ENCODE results near the gene ITPR1.

ITPR1 gene

GRCh38 chr3:4850928-4851265 lies 357.7 kb downstream of the ITPR1 start:
- Histone ChIP-seq H3K27ac (ENCODE audit: insufficient read depth, low read depth, low read length, poor library complexity, severe bottlenecking) (no peak overlapping the region), H3K9me3 (ENCODE audit: control insufficient read depth, low read length) (no peaks in the 10 kb centered on the region), H3K36me3 (ENCODE audit: control insufficient read depth, insufficient read depth, low read length) (no peaks in the 10 kb centered on the region), H3K27me3 (ENCODE audit: control insufficient read depth, insufficient read depth, low read length, poor library complexity, severe bottlenecking) (no peaks in the 10 kb centered on the region), H3K4me3 (ENCODE audit: insufficient read depth, low read depth, low read length) (no peak overlapping the region), H3K4me1 (ENCODE audit: control insufficient read depth, insufficient read depth, low read length) (no peaks in the 10 kb centered on the region)
- WGBS, 2 experiments, result 89 to 96% methylated on average over 3 of the region's 3 CpGs

DNA sequence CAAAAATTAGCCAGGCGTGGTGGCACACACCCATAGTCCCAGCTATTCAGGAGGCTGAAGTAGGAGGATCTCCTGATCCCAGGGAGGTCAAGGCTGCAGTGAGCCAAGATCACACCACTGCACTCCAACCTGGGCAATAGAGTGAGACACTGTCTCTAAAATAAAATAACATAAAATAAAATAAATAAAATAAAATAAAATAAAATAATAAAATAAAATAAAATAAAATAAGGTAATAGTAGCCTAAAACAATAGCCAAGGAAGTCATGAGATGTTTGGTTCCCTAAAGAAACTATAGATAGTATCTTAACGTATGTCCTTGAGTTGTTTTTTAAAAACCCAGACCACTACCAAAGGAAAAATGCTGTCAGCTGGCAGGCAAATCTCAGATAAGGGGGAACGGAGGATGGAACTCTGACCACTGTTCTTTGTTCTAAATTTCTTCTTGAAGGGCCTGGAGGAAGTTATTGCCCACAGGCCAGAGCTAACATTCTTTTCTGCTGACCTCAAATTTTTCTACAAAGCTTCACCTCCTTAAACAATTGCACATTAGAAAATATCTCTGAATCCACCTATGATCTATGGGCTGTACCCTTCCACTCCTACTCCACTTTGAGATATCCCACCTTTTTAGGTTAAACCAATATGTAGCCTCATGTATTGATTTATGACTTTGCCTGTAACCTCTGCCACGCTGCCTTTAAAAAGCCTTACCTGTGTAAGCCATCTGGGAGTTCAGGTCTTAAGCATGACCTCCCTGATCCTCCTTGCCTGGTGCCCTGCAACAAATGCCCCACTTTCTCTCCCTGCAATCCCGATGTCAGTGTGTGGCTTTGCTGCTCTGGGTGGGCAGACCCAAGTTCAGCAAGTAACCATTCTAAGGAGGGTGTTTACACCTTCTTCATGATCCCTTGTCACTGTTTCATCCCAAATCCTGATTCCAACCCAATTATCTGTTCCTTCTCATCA lies 359.9 kb downstream of the ITPR1 start:
- Histone ChIP-seq H3K36me3 (ENCODE audit: control insufficient read depth, insufficient read depth, low read length) (no peaks in the 10 kb centered on the region), H3K9me3 (ENCODE audit: control insufficient read depth, low read length) (no peaks in the 10 kb centered on the region), H3K4me3 (ENCODE audit: insufficient read depth, low read depth, low read length) (no peak overlapping the region), H3K27ac (ENCODE audit: insufficient read depth, low read depth, low read length, poor library complexity, severe bottlenecking) (no peak overlapping the region), H3K27me3 (ENCODE audit: control insufficient read depth, insufficient read depth, low read length, poor library complexity, severe bottlenecking) (no peaks in the 10 kb centered on the region), H3K4me1 (ENCODE audit: control insufficient read depth, insufficient read depth, low read length) (no peaks in the 10 kb centered on the region)
- 92 to 93% methylated on average over 5 of the region's 5 CpGs for WGBS, 2 experiments

- H3K4me3 ChIP-seq (ENCODE audit: insufficient read depth, low read depth, low read length), result no peak overlapping the region
- no peak overlapping the region for H3K27ac ChIP-seq (ENCODE audit: insufficient read depth, low read depth, low read length, poor library complexity, severe bottlenecking)
- no peaks in the 10 kb centered on the region for H3K27me3 ChIP-seq (ENCODE audit: control insufficient read depth, insufficient read depth, low read length, poor library complexity, severe bottlenecking)
- no peaks in the 10 kb centered on the region for H3K36me3 ChIP-seq (ENCODE audit: control insufficient read depth, insufficient read depth, low read length)
- no peaks in the 10 kb centered on the region for H3K9me3 ChIP-seq (ENCODE audit: control insufficient read depth, low read length)
- H3K4me1 ChIP-seq (ENCODE audit: control insufficient read depth, insufficient read depth, low read length), result no peaks in the 10 kb centered on the region
These were observed 360.6 kb downstream of the ITPR1 start for GRCh38 chr3:4853749-4854140.

- Histone ChIP-seq H3K27me3 (ENCODE audit: control insufficient read depth, insufficient read depth, low read length, poor library complexity, severe bottlenecking) (no peaks in the 10 kb centered on the region), H3K4me3 (ENCODE audit: insufficient read depth, low read depth, low read length) (no peak overlapping the region), H3K4me1 (ENCODE audit: control insufficient read depth, insufficient read depth, low read length) (no peaks in the 10 kb centered on the region), H3K9me3 (ENCODE audit: control insufficient read depth, low read length) (no peaks in the 10 kb centered on the region), H3K27ac (ENCODE audit: insufficient read depth, low read depth, low read length, poor library complexity, severe bottlenecking) (no peak overlapping the region), H3K36me3 (ENCODE audit: control insufficient read depth, insufficient read depth, low read length) (no peaks in the 10 kb centered on the region)
- 94 to 96% methylated on average over 5 of the region's 5 CpGs for WGBS, 2 experiments
These were observed 362.5 kb downstream of the ITPR1 start for GRCh38 chr3:4855676-4856075.

DNA sequence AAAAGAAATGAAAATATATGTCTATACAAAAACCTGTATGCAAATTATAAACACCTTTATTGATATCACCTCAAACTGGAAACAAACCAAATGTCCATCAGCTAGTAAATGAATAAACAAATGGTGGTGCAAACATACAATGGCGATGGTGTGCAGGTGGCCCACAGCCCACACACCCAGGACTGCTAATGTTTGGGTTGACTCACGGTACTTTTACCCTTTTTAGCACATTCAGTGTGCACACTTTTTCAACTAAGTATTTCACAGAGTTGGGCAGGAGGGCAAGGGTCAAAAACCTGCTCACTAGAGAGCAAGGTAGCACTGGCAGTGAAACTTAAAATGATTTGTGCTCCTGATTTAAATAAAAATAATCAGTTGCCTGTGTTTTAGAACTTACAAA lies 363.0 kb downstream of the ITPR1 start:
- no peaks in the 10 kb centered on the region for H3K4me1 ChIP-seq (ENCODE audit: control insufficient read depth, insufficient read depth, low read length)
- no peak overlapping the region for H3K27ac ChIP-seq (ENCODE audit: insufficient read depth, low read depth, low read length, poor library complexity, severe bottlenecking)
- H3K9me3 ChIP-seq (ENCODE audit: control insufficient read depth, low read length), result no peaks in the 10 kb centered on the region
- WGBS, 2 experiments, result 45 to 48% methylated on average over 2 of the region's 2 CpGs
- H3K36me3 ChIP-seq (ENCODE audit: control insufficient read depth, insufficient read depth, low read length), result no peaks in the 10 kb centered on the region
- no peak overlapping the region for H3K4me3 ChIP-seq (ENCODE audit: insufficient read depth, low read depth, low read length)
- H3K27me3 ChIP-seq (ENCODE audit: control insufficient read depth, insufficient read depth, low read length, poor library complexity, severe bottlenecking), result no peaks in the 10 kb centered on the region

DNA sequence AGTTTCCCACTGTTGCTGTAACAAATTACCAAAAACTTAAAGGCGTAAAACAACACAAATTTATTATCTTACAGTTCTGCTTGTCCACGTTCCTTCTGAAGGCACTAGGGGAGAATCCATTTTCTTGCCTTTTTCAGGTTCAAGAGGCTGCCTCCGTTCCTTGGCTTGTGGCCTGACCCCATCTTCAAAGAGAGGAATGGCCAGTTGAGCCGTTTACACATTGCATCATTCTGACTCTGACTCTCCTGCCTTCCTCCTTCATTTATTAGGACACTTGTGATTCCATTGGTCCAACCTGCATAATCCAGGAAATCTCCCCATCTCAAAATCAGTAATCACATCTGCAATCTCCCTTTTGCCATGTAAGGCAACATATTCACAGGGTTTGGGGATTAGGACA lies 363.4 kb downstream of the ITPR1 start:
- no peaks in the 10 kb centered on the region for H3K36me3 ChIP-seq (ENCODE audit: control insufficient read depth, insufficient read depth, low read length)
- H3K27ac ChIP-seq (ENCODE audit: insufficient read depth, low read depth, low read length, poor library complexity, severe bottlenecking), result no peak overlapping the region
- H3K4me1 ChIP-seq (ENCODE audit: control insufficient read depth, insufficient read depth, low read length), result no peaks in the 10 kb centered on the region
- 94 to 95% methylated on average over 4 of the region's 4 CpGs for WGBS, 2 experiments
- no peaks in the 10 kb centered on the region for H3K9me3 ChIP-seq (ENCODE audit: control insufficient read depth, low read length)
- H3K4me3 ChIP-seq (ENCODE audit: insufficient read depth, low read depth, low read length), result no peak overlapping the region
- H3K27me3 ChIP-seq (ENCODE audit: control insufficient read depth, insufficient read depth, low read length, poor library complexity, severe bottlenecking), result no peaks in the 10 kb centered on the region

- Histone ChIP-seq H3K27me3 (ENCODE audit: control insufficient read depth, insufficient read depth, low read length, poor library complexity, severe bottlenecking) (no peaks in the 10 kb centered on the region), H3K4me3 (ENCODE audit: insufficient read depth, low read depth, low read length) (no peak overlapping the region), H3K9me3 (ENCODE audit: control insufficient read depth, low read length) (no peaks in the 10 kb centered on the region), H3K27ac (ENCODE audit: insufficient read depth, low read depth, low read length, poor library complexity, severe bottlenecking) (no peak overlapping the region), H3K4me1 (ENCODE audit: control insufficient read depth, insufficient read depth, low read length) (no peaks in the 10 kb centered on the region), H3K36me3 (ENCODE audit: control insufficient read depth, insufficient read depth, low read length) (no peaks in the 10 kb centered on the region)
- WGBS, 2 experiments, result 86 to 90% methylated on average over 5 of the region's 5 CpGs
These were observed 363.8 kb downstream of the ITPR1 start for GRCh38 chr3:4856986-4857385.

DNA sequence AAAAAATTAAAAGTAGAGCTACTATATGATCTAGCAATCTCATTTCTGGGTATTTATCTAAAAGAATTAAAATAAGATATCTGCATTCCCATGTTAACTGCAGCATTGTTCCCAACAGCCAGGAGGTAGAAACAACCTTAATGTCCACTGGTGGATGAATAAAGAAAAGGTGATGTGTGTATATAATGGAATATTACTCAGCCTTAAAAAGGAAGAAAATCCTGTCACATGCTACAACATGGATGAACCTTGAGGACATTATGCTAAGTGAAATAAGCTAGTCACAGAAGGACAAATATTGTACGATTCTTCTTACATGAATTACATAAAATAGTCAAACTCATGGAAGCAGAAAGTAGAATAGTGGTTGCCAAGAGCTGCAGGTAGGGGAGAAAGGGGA lies 366.6 kb downstream of the ITPR1 start:
- no peak overlapping the region for H3K4me3 ChIP-seq (ENCODE audit: insufficient read depth, low read depth, low read length)
- H3K36me3 ChIP-seq (ENCODE audit: control insufficient read depth, insufficient read depth, low read length), result no peaks in the 10 kb centered on the region
- no peaks in the 10 kb centered on the region for H3K9me3 ChIP-seq (ENCODE audit: control insufficient read depth, low read length)
- no peaks in the 10 kb centered on the region for H3K4me1 ChIP-seq (ENCODE audit: control insufficient read depth, insufficient read depth, low read length)
- no peak overlapping the region for H3K27ac ChIP-seq (ENCODE audit: insufficient read depth, low read depth, low read length, poor library complexity, severe bottlenecking)
- WGBS, 2 experiments, result 89 to 91% methylated on average over 1 of the region's 1 CpG
- H3K27me3 ChIP-seq (ENCODE audit: control insufficient read depth, insufficient read depth, low read length, poor library complexity, severe bottlenecking), result no peaks in the 10 kb centered on the region

DNA sequence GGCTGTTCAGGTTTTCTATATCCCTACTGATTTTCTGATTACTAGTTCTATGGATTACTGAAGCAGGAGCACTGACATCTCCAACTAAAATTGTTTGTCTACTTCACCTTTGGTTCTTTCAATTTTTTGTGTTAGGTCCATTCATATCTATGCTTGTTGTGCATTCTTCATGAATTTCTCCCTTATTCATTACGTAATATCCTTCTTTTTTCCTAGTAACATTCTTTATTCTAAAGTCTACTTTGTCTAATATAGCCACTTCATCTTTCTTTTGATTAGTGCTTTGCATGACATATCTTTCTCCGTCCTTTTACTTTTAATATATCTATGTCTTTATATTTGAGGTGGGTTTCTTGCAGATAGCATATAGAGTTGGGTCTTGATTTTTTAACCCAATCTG lies 369.8 kb downstream of the ITPR1 start:
- H3K36me3 ChIP-seq (ENCODE audit: control insufficient read depth, insufficient read depth, low read length), result no peaks in the 10 kb centered on the region
- H3K27me3 ChIP-seq (ENCODE audit: control insufficient read depth, insufficient read depth, low read length, poor library complexity, severe bottlenecking), result peaks cover 7% of the 10 kb centered on the region
- WGBS, 2 experiments, result 80 to 91% methylated on average over 1 of the region's 2 CpGs
- no peak overlapping the region for H3K27ac ChIP-seq (ENCODE audit: insufficient read depth, low read depth, low read length, poor library complexity, severe bottlenecking)
- H3K4me3 ChIP-seq (ENCODE audit: insufficient read depth, low read depth, low read length), result no peak overlapping the region
- H3K9me3 ChIP-seq (ENCODE audit: control insufficient read depth, low read length), result no peaks in the 10 kb centered on the region
- H3K4me1 ChIP-seq (ENCODE audit: control insufficient read depth, insufficient read depth, low read length), result no peaks in the 10 kb centered on the region

GRCh38 chr3:4864503-4864902 lies 371.4 kb downstream of the ITPR1 start:
- H3K9me3 ChIP-seq (ENCODE audit: control insufficient read depth, low read length), result no peaks in the 10 kb centered on the region
- H3K4me3 ChIP-seq (ENCODE audit: insufficient read depth, low read depth, low read length), result no peak overlapping the region
- no peaks in the 10 kb centered on the region for H3K4me1 ChIP-seq (ENCODE audit: control insufficient read depth, insufficient read depth, low read length)
- peaks cover 16% of the 10 kb centered on the region for H3K27me3 ChIP-seq (ENCODE audit: control insufficient read depth, insufficient read depth, low read length, poor library complexity, severe bottlenecking)
- WGBS, 2 experiments, result 80 to 100% methylated on average over 1 of the region's 1 CpG
- H3K36me3 ChIP-seq (ENCODE audit: control insufficient read depth, insufficient read depth, low read length), result no peaks in the 10 kb centered on the region
- no peak overlapping the region for H3K27ac ChIP-seq (ENCODE audit: insufficient read depth, low read depth, low read length, poor library complexity, severe bottlenecking)

Data from ectodermal cell (in vitro differentiated cells).